Superior temporal gyrus (tissue), 1 donor: Measurements from ENCODE around the gene TMPRSS11D.

ENCODE experiments used
- DNase-seq: peaks from one replicate; pipeline ENCODE4 v3.0.0-alpha.2; 2016; ENCODE audit errors: extremely low spot score

The TMPRSS11D gene, protein sequence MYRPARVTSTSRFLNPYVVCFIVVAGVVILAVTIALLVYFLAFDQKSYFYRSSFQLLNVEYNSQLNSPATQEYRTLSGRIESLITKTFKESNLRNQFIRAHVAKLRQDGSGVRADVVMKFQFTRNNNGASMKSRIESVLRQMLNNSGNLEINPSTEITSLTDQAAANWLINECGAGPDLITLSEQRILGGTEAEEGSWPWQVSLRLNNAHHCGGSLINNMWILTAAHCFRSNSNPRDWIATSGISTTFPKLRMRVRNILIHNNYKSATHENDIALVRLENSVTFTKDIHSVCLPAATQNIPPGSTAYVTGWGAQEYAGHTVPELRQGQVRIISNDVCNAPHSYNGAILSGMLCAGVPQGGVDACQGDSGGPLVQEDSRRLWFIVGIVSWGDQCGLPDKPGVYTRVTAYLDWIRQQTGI

DNA sequence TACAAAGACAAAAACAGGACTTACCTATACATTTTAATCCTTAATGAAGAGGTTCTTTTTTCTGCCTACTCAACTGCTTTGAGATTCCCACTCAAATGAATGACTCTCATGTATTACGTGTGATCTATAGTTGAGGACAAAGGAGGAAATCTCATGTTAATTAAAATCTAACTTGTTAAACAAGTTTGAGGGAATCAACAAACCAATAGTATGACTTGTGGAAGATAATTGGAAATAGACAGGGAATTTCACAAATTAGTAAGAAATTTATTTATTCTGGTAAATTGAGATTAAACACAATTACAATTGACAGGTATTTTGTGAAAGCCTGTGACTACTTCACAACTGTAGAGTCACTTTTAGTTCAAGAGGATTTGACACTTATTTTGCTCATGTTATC lies at the start of gene TMPRSS11D:
Gene TMPRSS11D, minus strand, starts transcription at position 101 of the 400 bp plus-strand sequence. Its CDS starts 69 bp downstream, at position 32.
- DNase-seq, result no peak

DNA sequence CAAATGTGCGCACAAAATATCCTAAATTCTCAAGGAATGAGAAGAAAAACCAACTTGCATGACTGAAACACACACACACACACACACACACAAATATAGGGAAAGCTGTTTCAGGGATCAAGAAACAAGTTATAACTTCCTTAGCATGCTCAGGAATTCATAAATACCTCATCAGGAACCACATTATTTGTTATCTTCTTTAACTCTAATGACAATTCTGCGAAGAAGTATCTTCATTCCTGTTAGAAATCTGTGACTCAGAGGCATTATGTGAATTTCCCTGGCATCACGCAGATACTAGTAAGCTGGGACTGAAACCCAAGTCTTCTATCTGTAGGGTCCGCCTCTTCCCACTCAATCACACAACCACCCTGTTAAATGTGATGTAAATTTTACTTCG lies 49.2 kb upstream of the TMPRSS11D start:
- DNase-seq, result no peak

DNA sequence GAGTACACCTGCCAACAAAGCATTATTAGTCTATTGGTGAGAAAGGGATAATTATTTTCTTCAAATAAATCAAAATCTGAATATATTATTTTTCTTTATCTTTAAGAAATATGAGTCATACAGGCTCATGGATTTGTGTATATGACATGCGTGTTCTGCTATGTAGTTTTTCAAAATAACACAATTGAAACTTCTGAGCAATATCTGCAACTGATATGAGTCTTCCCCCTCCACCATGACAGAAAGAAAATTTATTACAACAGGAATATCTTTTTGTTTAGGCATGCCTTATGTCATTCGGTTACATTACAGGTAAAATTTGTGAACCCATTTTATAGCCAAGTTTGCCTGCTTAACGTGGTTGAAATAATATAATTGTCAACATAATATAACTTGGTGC lies 47.5 kb upstream of the TMPRSS11D start:
- DNase-seq, result no peak

DNA sequence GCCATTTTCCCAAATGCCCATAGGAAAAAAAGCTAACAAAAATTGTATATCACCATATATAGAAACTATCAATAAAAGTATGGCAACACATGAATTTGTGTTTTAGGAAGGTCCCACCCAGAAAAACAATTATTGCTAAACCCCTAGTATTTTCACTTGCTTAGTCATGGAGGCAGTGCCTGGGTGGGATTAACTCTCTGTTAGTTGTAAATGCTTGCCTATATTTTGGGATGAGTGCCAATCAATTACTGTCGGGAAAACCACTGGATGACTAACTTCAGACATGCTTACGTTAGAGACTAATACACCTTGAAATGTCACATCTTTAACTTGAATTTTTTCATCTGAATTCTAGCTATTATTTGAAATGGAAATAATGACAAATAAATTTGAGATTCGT lies 45.6 kb upstream of the TMPRSS11D start:
- no peak for DNase-seq

DNA sequence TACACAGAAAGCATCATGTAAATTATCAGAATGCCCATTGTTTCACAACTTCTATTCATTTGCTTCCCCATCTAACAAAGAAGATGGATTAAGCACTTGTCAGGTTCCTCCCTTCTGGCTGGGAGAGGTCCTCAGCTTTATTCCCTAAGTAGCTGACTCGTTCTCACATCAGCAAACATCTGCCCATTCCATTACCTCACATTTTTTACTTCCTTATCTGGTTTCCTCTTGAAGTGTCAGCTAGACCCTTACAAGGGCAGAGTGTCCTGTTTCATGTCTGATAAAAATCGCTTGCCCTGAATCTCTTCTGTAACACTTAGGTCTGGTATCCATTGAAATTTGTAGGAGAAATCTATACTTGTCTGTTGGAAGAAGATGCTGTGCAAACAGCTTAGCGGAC lies 44.7 kb upstream of the TMPRSS11D start:
- DNase-seq, result no peak

DNA sequence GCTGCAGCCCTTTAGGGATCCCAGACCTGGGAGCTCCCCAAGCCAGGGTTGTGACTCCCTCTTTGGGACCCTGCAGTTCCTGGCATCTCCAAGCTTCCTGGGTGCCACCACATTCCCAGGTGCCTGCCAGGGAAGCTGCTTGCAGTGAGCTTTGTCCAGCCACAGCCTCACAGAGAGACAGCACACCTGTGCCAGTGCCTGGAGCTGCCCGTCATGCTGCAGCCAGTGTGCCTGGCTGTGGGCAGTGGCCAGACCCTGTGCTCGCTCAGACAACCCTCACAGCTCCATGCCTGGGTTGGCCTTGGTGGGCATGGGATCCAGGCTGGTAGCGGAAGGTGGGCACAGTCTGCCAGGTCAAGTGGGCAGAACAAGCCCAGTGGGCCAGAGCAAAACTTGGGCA lies 43.4 kb upstream of the TMPRSS11D start:
- no peak for DNase-seq

DNA sequence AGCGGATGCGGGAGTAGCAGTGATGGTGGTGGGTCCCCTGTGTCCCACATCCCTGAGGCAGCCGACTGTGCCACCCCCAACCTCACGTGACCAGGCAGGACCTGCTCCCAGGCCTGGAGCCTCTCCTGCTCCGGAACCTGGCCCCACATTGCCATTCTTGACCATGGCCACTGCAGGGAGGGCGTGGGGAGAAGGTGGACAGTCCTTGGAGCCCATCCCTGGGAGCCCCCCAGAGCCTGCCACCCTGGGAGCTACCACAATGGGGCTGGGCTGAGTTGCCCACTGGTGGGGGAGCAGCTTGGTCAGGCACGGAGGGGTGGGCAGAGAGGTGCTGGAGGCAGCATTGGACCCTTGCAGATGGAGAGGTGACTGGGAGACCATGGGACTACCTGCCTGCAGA lies 42.7 kb upstream of the TMPRSS11D start:
- DNase-seq, result no peak

DNA sequence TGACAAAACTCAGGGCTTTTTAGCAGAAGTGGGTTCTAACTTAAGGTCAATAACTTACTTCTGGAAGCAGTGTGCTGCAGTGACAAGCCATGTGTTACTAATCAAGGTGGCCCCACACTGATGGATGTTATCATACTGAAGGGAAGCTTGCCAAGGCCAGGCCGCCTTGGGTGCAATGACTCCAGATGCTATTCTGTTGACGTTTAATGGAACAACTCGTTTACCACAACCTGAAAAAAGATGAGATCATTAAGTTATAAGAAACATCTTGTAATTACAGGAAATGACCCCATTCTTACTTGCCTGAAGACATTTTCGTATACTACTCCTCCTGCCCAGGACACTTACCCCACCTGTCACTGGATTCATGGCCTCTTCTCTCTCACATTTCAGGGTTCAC lies 38.9 kb upstream of the TMPRSS11D start:
- DNase-seq, result no peak

DNA sequence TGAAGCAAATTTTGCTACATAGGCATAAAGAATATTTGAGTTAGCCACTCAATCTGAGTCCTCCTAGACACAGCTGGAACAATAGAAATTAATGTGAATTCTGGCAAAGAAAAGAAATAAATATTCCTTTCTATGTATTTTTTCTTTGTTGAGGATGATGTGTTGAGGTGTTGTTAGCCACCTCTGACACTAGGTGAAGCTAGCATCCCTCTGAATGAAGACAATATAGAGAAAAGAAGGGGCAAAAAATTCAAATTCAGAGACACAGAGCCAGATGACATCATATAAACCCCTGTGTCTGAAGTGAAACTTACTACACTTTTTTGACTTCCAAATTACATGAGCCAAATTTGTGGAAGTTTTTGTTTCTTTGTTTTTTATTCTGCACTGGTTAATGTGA lies 34.6 kb upstream of the TMPRSS11D start:
- no peak for DNase-seq

DNA sequence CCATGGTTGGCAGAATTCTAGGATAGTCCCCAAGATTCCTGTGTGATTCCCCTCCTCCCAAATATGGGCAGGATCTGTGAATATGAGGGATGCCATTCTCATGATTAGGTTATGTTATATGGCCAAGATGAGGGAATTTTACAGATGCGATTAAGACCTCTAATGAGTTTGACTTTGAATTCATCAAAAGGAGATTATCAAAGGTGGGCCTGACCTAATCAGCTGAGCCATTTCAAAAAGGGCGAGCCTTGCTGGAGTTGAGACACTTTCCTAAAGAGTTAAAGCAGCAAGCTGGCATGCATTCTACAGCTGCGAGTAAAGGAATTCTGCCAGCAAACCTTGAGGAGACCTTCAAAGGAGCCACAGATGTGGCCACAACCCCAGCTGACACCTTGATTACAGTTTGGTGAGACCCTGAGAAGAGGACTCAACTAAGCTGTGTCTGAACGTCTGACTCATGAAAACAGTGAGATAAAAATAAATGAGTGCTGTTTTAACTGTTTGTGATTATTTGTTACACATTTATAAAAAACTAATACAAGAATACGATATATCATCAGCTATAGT lies 31.7 kb upstream of the TMPRSS11D start:
- DNase-seq, result no peak

DNA sequence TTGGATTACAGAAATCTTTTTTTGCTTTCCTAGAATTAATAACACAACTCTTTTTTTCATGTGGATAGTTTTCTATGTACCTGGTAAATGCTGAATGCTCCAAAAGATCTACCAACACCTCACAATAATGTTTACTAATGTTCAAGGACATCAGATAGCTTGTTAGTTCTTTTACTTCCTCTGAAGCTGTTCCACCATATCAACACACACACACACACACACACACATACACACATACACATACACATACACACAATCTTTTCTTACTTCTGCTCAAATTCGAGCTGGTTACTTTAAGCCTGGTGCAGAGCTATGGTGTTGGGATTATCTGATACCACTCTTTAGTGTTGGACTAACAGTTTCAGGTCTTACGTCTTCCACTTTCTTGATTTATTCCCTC lies 28.3 kb upstream of the TMPRSS11D start:
- DNase-seq, result no peak

DNA sequence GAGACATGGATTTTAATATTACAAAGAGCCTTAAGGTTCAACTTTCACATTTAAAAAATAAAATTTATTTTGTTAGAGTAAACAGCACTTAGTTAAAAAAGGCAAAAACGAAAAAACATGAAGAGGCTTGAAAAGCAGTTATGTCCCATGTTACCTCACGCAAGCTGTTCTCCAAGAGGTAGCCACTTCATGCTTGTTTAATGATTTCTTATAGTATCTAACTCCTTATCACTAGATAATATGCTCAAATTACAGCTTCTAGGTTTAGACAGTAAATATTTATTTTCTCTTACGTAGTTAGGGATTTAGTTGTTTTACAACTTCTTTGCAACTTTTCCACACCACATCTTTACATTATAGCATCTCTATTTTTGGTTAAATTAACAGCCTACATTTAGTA lies 27.8 kb upstream of the TMPRSS11D start:
- no peak for DNase-seq

DNA sequence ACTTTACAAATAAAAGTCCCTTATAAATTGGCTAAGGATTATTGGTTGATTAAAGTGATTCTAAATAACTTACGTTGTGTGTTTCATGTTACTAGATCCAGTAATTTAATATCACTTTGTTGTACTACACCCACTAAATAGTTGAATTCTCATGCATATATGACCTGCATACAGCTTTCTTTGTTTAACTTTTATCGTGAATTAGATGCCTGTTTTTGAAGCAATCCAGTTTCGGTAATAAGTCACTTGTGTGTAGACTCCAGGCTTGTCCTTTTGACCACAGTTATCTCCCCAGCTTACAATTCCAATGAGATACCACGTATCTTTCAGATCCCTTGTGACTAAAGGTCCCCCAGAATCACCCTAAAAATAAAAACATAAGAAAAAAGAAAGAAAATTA lies 27.3 kb upstream of the TMPRSS11D start:
- DNase-seq, result no peak

DNA sequence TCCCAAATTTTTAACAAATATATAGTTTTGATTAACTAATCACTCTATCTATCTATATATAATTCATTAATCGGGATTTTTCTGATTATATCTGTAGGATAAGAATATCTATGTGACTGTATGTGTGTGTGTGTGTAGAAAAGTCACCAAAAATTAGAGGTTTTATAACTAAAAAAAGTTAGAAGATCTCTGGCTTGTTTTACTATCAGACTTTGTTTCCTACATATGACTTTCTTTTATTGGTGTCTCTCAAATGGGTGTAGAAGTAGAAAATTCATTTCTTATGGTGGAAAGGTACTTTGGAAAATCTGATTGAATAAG lies 26.7 kb upstream of the TMPRSS11D start:
- no peak for DNase-seq

DNA sequence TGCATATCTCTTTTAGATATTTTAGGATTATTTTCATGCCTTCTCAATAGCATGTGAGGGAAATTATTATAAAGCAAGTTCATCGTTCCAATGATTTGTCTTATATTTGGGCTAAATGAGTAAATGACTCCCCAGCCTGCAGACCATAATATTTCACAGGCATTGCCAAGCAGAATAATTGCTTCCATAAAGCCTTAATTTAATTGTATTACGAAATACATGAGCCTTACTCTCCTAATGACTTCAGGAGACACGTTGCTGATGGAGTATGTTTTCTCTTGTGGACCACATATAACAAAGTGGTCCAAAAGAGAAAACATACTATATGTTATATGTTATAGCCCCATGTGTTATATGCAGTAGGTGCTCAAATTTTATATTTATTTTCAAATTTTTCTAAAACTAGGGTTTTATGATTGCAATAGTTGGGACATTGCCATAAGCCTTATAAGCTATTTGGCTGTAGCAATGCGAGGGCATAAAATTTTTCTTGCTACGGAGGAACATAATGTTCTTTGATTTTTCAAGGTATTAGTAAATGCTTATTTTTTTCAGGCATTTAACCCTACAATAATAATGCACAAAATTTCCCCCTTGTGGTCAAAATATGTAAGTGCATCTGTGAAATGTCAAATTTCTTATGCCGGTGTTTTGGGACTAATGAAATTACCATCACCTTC lies 26.2 kb upstream of the TMPRSS11D start:
- DNase-seq, result no peak

DNA sequence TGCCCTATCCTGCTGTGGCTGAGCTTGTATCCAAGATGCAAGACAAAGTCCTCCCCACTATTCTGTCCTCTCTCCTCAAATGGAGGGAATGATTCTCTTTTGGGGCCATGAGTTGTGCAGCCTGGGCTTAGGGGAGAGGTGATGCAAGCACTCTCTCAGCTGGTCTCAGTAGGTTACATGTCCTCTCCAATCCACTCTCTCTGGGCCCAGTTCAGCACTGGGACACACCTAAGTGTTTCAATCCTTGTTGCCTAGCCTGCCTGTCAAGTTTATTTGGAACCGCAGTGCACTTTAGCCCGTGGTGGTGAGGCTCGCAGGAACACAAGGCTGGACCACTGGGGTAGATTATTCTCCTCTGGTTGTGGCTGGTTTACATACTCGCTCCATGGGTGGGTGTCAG lies 23.8 kb upstream of the TMPRSS11D start:
- DNase-seq, result no peak

DNA sequence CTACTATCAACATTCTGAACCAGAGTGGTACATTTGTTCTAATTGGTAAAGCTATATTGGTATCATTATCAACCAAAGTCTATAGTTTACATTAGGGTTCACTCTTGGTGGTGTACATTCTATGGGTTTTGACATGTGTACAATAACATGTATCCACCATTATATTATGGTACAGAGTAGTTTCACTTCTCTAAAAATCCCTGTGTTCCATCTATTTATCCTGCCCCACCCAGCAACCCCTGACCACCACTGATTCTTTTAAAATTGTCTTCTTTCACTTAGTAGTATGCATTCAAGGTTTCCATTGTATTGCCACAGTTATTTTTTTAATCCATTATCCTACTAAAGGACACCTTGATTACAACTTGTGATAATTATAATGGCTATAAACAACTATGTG lies 15.3 kb upstream of the TMPRSS11D start:
- no peak for DNase-seq

DNA sequence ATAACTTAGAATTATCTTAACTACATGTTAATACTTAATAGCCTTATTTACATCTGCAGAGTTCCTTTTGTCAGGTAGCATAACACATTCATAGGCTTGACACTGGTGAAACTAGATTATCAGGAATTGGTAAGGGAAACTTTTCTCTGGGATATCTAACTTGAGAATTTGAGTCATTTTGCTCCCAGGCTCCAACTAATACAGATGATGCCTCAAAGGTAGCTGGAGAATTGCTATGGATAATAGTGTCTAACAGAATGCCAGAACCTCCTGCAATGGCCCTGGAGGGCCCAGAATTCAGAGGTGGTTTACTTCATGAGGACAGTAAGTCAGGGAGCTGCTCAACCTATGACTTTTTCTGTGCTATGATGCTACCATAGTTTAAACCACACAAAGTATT lies 13.9 kb upstream of the TMPRSS11D start:
- no peak for DNase-seq

DNA sequence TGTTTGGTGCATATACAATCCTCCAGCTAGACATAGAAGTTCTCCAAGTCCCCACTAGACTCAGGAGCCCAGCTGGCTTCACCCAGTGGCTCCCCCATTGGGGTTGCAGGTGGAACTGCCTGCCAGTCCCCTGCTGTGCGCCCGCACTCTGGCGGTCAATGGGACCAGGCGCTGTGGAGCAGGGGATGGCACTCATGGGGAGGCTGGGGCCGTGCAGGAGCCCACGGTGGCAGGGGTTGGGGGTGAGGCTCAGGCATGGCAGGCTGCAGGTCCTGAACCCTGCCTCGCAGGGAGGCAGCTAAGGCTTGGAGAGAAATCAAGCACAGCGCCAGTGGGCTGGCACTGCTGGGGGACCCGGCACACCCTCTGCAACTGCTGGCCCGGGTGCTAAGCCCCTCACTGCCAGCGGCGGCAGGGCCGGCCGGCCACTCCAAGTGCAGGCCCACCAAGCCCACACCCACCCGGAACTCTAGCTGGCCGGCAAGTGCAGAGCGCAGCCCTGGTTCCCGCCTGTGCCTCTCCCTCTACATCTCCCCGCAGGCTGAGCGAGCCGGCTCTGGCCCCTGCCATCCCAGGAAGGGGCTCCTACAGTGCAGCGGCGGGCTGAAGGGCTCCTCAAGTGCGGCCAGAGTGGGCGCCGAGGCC lies 12.7 kb upstream of the TMPRSS11D start:
- DNase-seq, result no peak

DNA sequence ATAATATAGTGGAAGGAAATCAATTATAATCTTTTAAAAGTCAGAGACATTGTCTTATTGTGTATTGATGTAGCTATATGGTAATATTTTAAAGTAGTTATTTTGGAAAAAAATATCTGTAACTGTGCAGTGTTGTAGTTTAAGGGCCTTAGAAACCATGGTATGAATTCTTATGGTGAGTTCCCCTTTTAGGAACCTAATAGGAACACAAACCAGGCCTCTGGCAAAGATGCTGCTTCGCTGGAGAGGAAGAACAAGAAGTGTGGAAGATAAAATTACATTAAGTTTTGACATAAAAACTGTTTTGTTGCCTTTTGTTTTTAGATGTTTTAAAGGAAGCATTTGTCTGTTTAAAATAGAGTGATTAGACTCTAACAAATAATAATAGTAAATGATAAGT lies 10.9 kb upstream of the TMPRSS11D start:
- DNase-seq, result no peak

DNA sequence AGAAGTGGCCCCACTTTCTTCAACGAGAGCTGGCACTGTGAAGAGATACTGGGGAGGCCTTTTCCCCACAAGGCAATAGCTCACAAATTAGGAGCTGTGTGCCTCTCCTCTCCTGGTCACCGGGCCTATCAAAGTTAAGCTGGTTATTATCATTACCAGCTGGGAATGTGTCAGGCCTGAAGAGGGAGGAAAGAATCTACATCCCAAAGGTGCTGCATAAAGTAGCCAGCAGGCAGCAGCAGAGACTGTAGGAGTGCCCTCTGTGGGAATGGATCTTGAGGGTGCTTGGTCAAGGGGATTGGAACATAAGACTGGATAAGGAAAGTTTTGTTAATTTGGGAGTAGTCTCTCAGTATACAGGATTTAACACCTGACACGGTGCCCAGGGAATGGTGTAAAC lies 9.1 kb upstream of the TMPRSS11D start:
- no peak for DNase-seq

DNA sequence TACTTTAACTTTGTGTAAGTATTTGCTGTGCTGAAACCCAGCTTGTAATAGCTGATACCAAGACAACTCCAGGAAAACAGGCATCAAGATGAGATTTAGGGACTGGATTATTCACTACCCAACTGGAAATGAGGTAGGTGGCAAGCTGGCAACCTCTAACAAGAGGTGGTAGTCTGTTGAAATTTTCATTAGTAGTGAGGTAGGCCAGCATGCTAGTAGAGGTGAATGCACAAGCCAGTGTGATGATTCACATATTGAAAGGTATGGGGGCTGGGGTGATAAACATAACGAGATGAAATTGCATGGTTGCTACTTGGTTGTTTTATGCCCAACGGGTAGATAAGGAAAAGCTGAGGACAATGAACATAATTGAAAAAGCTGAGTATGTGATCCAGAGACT lies 8.5 kb upstream of the TMPRSS11D start:
- DNase-seq, result no peak

DNA sequence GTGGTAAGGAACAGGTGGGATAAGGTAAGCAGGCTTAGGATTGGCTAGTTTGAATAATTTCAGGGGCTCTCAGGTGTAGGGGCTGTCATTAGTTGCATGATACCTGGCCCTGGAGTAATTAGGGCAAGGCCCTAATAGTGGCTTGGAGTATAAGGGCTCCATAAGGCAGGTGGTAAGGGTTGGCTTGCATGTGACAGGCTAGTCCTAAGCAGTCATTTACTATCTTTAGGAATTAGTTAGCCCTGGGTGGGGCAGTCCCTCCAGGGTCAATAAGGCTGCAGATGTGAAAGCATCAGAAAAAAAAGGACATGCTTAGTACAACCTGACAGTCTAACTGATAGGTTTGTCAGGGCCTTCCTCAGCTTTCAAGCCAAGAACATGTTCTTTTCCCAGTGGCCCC lies 7.8 kb upstream of the TMPRSS11D start:
- no peak for DNase-seq
